WTC11 (cell line): ENCODE data around the gene SHISA6. TPM values are rescaled to one million over a fixed set of nuclear protein-coding genes. Genes with fewer than 3 reads are reported as not detected.

Experiments
- ATAC-seq: fragments of 200-7000 bp; cut with Tn5 transposase; 2 replicates; pipeline ENCODE4 v1.10.0; 2021; ENCODE audit warnings: mild to moderate bottlenecking, moderate library complexity
- CTCF ChIA-PET: fragments of 300-600 bp; sonication (Branson Sonifier 250); formaldehyde crosslinking; loops from one replicate; lab custom pipeline; 2021; ENCODE audit warnings: antibody characterized with exemption; lab: Charles Lee
- POLR2A ChIA-PET: fragments of 350-600 bp; sonication (Branson Sonifier 250); formaldehyde crosslinking; loops from one replicate; lab custom pipeline; 2021; ENCODE audit warnings: antibody characterized with exemption; lab: Charles Lee
- DNase-seq: peaks from one replicate; pipeline ENCODE4 v3.0.0; 2021; ENCODE audit warnings: low spot score
- H3K27ac Mint-ChIP-seq: 2 replicates; pipeline ENCODE4 v1.8.0; 2021; ENCODE audit warnings: mixed read lengths
- H3K27me3 Mint-ChIP-seq: 2 replicates; pipeline ENCODE4 v1.8.0; 2021; ENCODE audit warnings: low read depth, mild to moderate bottlenecking, moderate library complexity, mixed read lengths
- H3K36me3 Mint-ChIP-seq: 2 replicates; pipeline ENCODE4 v1.8.0; 2021; ENCODE audit warnings: mixed read lengths
- H3K4me1 Mint-ChIP-seq: 2 replicates; pipeline ENCODE4 v1.8.0; 2022; ENCODE audit warnings: mixed read lengths
- H3K4me3 Mint-ChIP-seq: 2 replicates; pipeline ENCODE4 v1.8.0; 2021; ENCODE audit warnings: mild to moderate bottlenecking, moderate library complexity, mixed read lengths
- H3K9me3 Mint-ChIP-seq: 2 replicates; pipeline ENCODE4 v1.8.0; 2021; ENCODE audit warnings: mixed read lengths
- ELF4 ChIP-seq: sonication (generic); formaldehyde crosslinking; IDR thresholded peaks from 2 replicates; pipeline ENCODE4 v1.8.1; 2022; ENCODE audit warnings: low read depth, mild to moderate bottlenecking, moderate library complexity, missing genetic modification reagents
- ESRRA ChIP-seq: sonication (generic); formaldehyde crosslinking; IDR thresholded peaks from 2 replicates; pipeline ENCODE4 v1.8.1; 2022; ENCODE audit warnings: mild to moderate bottlenecking, missing genetic modification reagents, borderline replicate concordance
- NFE2L1 ChIP-seq: sonication (generic); formaldehyde crosslinking; IDR thresholded peaks from 2 replicates; pipeline ENCODE4 v1.8.1; 2023; ENCODE audit warnings: missing genetic modification reagents
- SP1 ChIP-seq: sonication (generic); formaldehyde crosslinking; conservative IDR thresholded peaks from 2 replicates; pipeline ENCODE4 v1.8.1; 2022; ENCODE audit warnings: missing genetic modification reagents
- TCF7 ChIP-seq: sonication (generic); formaldehyde crosslinking; IDR thresholded peaks from 2 replicates; pipeline ENCODE4 v1.8.0; 2022; ENCODE audit warnings: mild to moderate bottlenecking, low read depth, missing genetic modification reagents, moderate library complexity
- ZNF396 ChIP-seq: fragments of 250-450 bp; sonication (Bioruptor Pico); IDR thresholded peaks from 2 replicates; pipeline ENCODE4 v1.8.0; 2021; ENCODE audit warnings: mild to moderate bottlenecking, moderate library complexity, borderline replicate concordance
- ZNF416 ChIP-seq: fragments of 250-450 bp; sonication (Bioruptor Pico); IDR thresholded peaks from 2 replicates; pipeline ENCODE4 v1.9.0; 2021; ENCODE audit warnings: mild to moderate bottlenecking, inconsistent platforms
- total RNA-seq: library from RNA; stranded (reverse); gene quantifications from 3 replicates; pipeline ENCODE4 v1.2.3, GENCODE V29; 2021
- TF ChIP-seq, protein P1 (sequence below): sonication (generic); formaldehyde crosslinking; IDR thresholded peaks from 2 replicates; pipeline ENCODE4 v1.8.0; 2023; ENCODE audit warnings: mild to moderate bottlenecking, missing genetic modification reagents
- TF ChIP-seq, protein P2 (sequence below): fragments of 250-450 bp; sonication (Bioruptor Pico); IDR thresholded peaks from 2 replicates; pipeline ENCODE4 v1.9.0; 2021; ENCODE audit warnings: mild to moderate bottlenecking
- TF ChIP-seq, protein P3 (sequence below): sonication (generic); formaldehyde crosslinking; IDR thresholded peaks from 2 replicates; pipeline ENCODE4 v1.8.1; 2023; ENCODE audit warnings: mild to moderate bottlenecking, missing genetic modification reagents, moderate library complexity
- TF ChIP-seq, protein P4 (sequence below): sonication (generic); formaldehyde crosslinking; IDR thresholded peaks from 2 replicates; pipeline ENCODE4 v1.8.0; 2023; ENCODE audit warnings: missing genetic modification reagents
- TF ChIP-seq, protein P5 (sequence below): sonication (generic); formaldehyde crosslinking; IDR thresholded peaks from 2 replicates; pipeline ENCODE4 v1.8.1; 2023; ENCODE audit warnings: mild to moderate bottlenecking, moderate library complexity, missing genetic modification reagents
- TF ChIP-seq, protein P6 (sequence below): sonication (generic); formaldehyde crosslinking; conservative IDR thresholded peaks from 2 replicates; pipeline ENCODE4 v1.8.1; 2023; ENCODE audit warnings: mild to moderate bottlenecking, low read depth, missing genetic modification reagents, moderate library complexity
- TF ChIP-seq, protein P7 (sequence below): fragments of 250-450 bp; sonication (Bioruptor Pico); IDR thresholded peaks from 2 replicates; pipeline ENCODE4 v1.8.0; 2021; ENCODE audit warnings: mild to moderate bottlenecking

The SHISA6 gene
- total RNA-seq, 1 experiment from 2014 or later: 1.1 TPM

DNA sequence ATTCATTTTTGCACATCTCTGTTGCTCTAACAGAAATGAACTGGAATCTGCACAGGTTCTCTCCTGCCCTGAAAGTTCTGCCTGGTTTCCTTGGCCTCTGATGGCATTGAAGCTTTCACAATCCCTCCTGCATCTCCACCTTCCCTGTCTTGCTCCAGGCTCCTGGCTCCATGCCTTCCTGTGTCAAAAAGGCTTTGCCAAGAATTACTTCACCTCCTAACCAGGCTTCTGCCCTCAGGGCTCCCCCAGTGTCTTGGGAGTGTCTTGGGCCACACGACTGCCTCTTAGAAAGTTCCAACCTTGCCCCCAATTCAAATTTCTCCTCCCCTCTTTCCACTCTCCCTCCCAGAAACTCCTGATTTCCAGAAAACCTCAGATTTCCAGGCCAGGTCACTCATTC, 320.3 kb downstream of the SHISA6 start (continued):
- TF ChIP-seq, protein P1, sequence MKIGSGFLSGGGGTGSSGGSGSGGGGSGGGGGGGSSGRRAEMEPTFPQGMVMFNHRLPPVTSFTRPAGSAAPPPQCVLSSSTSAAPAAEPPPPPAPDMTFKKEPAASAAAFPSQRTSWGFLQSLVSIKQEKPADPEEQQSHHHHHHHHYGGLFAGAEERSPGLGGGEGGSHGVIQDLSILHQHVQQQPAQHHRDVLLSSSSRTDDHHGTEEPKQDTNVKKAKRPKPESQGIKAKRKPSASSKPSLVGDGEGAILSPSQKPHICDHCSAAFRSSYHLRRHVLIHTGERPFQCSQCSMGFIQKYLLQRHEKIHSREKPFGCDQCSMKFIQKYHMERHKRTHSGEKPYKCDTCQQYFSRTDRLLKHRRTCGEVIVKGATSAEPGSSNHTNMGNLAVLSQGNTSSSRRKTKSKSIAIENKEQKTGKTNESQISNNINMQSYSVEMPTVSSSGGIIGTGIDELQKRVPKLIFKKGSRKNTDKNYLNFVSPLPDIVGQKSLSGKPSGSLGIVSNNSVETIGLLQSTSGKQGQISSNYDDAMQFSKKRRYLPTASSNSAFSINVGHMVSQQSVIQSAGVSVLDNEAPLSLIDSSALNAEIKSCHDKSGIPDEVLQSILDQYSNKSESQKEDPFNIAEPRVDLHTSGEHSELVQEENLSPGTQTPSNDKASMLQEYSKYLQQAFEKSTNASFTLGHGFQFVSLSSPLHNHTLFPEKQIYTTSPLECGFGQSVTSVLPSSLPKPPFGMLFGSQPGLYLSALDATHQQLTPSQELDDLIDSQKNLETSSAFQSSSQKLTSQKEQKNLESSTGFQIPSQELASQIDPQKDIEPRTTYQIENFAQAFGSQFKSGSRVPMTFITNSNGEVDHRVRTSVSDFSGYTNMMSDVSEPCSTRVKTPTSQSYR (CRISPR knock-in tag): no peak
- no peak for TF ChIP-seq SP1
- TF ChIP-seq, protein P2, sequence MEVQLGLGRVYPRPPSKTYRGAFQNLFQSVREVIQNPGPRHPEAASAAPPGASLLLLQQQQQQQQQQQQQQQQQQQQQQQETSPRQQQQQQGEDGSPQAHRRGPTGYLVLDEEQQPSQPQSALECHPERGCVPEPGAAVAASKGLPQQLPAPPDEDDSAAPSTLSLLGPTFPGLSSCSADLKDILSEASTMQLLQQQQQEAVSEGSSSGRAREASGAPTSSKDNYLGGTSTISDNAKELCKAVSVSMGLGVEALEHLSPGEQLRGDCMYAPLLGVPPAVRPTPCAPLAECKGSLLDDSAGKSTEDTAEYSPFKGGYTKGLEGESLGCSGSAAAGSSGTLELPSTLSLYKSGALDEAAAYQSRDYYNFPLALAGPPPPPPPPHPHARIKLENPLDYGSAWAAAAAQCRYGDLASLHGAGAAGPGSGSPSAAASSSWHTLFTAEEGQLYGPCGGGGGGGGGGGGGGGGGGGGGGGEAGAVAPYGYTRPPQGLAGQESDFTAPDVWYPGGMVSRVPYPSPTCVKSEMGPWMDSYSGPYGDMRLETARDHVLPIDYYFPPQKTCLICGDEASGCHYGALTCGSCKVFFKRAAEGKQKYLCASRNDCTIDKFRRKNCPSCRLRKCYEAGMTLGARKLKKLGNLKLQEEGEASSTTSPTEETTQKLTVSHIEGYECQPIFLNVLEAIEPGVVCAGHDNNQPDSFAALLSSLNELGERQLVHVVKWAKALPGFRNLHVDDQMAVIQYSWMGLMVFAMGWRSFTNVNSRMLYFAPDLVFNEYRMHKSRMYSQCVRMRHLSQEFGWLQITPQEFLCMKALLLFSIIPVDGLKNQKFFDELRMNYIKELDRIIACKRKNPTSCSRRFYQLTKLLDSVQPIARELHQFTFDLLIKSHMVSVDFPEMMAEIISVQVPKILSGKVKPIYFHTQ (CRISPR knock-in tag): no peak
- TF ChIP-seq, protein P3, sequence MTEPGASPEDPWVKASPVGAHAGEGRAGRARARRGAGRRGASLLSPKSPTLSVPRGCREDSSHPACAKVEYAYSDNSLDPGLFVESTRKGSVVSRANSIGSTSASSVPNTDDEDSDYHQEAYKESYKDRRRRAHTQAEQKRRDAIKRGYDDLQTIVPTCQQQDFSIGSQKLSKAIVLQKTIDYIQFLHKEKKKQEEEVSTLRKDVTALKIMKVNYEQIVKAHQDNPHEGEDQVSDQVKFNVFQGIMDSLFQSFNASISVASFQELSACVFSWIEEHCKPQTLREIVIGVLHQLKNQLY (CRISPR knock-in tag): no peak
- no peak for TF ChIP-seq ESRRA (CRISPR knock-in tag)
- TF ChIP-seq, protein P4, sequence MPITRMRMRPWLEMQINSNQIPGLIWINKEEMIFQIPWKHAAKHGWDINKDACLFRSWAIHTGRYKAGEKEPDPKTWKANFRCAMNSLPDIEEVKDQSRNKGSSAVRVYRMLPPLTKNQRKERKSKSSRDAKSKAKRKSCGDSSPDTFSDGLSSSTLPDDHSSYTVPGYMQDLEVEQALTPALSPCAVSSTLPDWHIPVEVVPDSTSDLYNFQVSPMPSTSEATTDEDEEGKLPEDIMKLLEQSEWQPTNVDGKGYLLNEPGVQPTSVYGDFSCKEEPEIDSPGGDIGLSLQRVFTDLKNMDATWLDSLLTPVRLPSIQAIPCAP (CRISPR knock-in tag): no peak

DNA sequence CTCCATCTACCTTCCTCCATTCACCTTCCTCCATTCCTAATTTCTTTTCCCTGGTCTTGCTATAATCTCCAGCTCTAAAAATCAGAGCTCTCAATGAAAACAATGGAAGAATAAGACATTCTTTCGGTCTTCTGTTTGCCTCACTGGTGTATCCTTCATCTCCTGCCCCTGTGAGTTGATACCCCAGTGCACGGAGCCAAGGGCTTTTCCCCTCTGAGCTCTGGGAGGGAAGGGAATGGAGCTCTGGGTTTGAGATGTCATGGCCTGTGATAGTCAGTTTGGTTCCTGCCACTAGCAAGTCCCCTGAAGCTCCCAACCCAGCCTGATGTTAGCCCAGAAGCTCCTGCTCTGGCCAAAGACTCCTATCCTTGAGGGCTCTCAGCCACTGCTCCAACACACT, 320.7 kb downstream of the SHISA6 start:
- TF ChIP-seq ELF4 (CRISPR knock-in tag) (no peak), NFE2L1 (CRISPR knock-in tag) (no peak), TCF7 (no peak), ZNF416 (CRISPR knock-in tag) (no peak)
- TF ChIP-seq, protein P5, sequence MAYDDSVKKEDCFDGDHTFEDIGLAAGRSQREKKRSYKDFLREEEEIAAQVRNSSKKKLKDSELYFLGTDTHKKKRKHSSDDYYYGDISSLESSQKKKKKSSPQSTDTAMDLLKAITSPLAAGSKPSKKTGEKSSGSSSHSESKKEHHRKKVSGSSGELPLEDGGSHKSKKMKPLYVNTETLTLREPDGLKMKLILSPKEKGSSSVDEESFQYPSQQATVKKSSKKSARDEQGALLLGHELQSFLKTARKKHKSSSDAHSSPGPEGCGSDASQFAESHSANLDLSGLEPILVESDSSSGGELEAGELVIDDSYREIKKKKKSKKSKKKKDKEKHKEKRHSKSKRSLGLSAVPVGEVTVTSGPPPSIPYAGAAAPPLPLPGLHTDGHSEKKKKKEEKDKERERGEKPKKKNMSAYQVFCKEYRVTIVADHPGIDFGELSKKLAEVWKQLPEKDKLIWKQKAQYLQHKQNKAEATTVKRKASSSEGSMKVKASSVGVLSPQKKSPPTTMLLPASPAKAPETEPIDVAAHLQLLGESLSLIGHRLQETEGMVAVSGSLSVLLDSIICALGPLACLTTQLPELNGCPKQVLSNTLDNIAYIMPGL: no peak
- CTCF ChIA-PET: no interaction called here
- no peak for ATAC-seq
- Mint-ChIP-seq H3K4me1 (0 out of 2 replicates have a peak, but pooled peaks cover 2% of the 10 kb centered on the region), H3K36me3 (peaks cover 56% of the 10 kb centered on the region), H3K9me3 (peaks cover 59% of the 10 kb centered on the region), H3K27ac (no peak overlapping the region), H3K4me3 (no peak overlapping the region), H3K27me3 (peaks cover 9% of the 10 kb centered on the region)
- POLR2A ChIA-PET: no interaction called here
- no peak for DNase-seq

DNA sequence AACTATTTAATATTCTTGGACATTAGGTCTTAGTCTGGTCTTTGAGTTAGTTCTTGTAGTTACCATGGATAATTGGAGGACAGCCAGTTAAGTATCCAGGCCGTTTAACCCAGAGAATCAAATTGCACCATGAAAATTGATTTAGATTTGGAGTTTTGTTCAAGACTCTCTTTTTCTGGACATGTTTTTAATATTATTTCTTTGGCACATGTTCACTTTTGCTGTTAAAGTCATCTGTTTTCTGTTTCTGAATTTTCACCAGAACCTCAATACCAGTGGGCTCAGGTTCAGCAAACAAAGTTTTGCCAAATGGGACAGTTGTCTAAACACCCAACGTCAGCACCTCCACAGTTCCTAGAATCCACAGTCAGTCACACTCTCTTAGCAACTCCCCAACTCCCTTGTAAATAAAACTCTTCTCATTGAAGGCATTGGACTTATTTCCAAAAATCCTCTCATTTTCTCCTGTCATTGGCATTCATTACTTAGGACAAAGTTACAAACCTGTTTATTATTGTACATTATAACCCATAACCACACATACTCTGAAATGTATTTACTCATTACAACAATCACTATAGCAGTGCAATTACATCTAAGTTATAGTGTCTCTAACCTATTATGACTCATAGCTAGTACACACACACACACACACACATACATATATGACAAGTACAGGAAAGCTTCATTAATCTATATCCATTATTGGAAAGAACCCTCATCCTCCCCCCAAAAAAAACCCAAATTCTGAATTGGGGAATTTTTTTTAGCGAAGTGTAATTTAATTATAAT, 323.8 kb downstream of the SHISA6 start:
- H3K4me3 Mint-ChIP-seq: no peak overlapping the region
- POLR2A ChIA-PET: no interaction called here
- H3K36me3 Mint-ChIP-seq: peaks cover 68% of the 10 kb centered on the region
- 0 out of 2 replicates have a peak, but pooled peaks cover 4% of the 10 kb centered on the region for H3K4me1 Mint-ChIP-seq
- H3K27ac Mint-ChIP-seq: no peak overlapping the region
- peaks cover 80% of the 10 kb centered on the region for H3K9me3 Mint-ChIP-seq
- CTCF ChIA-PET: interaction anchor here (0.6 kb wide), 1 partner anchor 179 kb away, joined by 3 read pairs; no protein-coding TSS in a partner anchor
- peaks cover 12% of the 10 kb centered on the region for H3K27me3 Mint-ChIP-seq
- DNase-seq (no peak), ATAC-seq (no peak)
- TF ChIP-seq, protein P6, sequence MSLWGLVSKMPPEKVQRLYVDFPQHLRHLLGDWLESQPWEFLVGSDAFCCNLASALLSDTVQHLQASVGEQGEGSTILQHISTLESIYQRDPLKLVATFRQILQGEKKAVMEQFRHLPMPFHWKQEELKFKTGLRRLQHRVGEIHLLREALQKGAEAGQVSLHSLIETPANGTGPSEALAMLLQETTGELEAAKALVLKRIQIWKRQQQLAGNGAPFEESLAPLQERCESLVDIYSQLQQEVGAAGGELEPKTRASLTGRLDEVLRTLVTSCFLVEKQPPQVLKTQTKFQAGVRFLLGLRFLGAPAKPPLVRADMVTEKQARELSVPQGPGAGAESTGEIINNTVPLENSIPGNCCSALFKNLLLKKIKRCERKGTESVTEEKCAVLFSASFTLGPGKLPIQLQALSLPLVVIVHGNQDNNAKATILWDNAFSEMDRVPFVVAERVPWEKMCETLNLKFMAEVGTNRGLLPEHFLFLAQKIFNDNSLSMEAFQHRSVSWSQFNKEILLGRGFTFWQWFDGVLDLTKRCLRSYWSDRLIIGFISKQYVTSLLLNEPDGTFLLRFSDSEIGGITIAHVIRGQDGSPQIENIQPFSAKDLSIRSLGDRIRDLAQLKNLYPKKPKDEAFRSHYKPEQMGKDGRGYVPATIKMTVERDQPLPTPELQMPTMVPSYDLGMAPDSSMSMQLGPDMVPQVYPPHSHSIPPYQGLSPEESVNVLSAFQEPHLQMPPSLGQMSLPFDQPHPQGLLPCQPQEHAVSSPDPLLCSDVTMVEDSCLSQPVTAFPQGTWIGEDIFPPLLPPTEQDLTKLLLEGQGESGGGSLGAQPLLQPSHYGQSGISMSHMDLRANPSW (CRISPR knock-in tag): no peak
- TF ChIP-seq, protein P7, sequence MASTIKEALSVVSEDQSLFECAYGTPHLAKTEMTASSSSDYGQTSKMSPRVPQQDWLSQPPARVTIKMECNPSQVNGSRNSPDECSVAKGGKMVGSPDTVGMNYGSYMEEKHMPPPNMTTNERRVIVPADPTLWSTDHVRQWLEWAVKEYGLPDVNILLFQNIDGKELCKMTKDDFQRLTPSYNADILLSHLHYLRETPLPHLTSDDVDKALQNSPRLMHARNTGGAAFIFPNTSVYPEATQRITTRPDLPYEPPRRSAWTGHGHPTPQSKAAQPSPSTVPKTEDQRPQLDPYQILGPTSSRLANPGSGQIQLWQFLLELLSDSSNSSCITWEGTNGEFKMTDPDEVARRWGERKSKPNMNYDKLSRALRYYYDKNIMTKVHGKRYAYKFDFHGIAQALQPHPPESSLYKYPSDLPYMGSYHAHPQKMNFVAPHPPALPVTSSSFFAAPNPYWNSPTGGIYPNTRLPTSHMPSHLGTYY (CRISPR knock-in tag): no peak
- no peak for TF ChIP-seq ZNF396 (CRISPR knock-in tag)
- TF ChIP-seq, all 79 proteins: peak for 0
